Activated CD8-positive, alpha-beta memory T cell treated with anti-CD3 and anti-CD28 coated beads, Interleukin-2, amount 10 ng/mL, durations not matched to agents 7 days and 5 days (primary cell): Measurements from ENCODE around the gene DPYSL4. TPM values are rescaled to one million over a fixed set of nuclear protein-coding genes. Genes with fewer than 3 reads are reported as not detected.

Experiments
- ATAC-seq: fragments of 150-1000 bp; cut with Tn5 transposase; one replicate; pipeline ENCODE4 v1.10.0; 2021; ENCODE audit warnings: moderate library complexity
- CTCF ChIA-PET: fragments of 350-600 bp; sonication (Branson Sonifier 250); formaldehyde crosslinking; loops from one replicate; lab custom pipeline; 2021; ENCODE audit warnings: antibody characterized with exemption; lab: Charles Lee
- DNase-seq: peaks from one replicate; pipeline ENCODE4 v3.0.0-alpha.2; 2020
- H3K27ac Mint-ChIP-seq: one replicate; pipeline ENCODE4 v1.8.0; 2021; ENCODE audit warnings: mild to moderate bottlenecking, mixed read lengths
- H3K27me3 Mint-ChIP-seq: one replicate; pipeline ENCODE4 v1.8.0; 2021; ENCODE audit warnings: mixed read lengths
- H3K36me3 Mint-ChIP-seq: one replicate; pipeline ENCODE4 v1.8.0; 2021; ENCODE audit warnings: mild to moderate bottlenecking, mixed read lengths
- H3K4me1 Mint-ChIP-seq: one replicate; pipeline ENCODE4 v1.8.0; 2021; ENCODE audit warnings: mixed read lengths
- H3K4me3 Mint-ChIP-seq: one replicate; pipeline ENCODE4 v1.8.0; 2021; ENCODE audit warnings: mild to moderate bottlenecking, moderate library complexity, mixed read lengths
- H3K9me3 Mint-ChIP-seq: one replicate; pipeline ENCODE4 v1.8.0; 2022; ENCODE audit warnings: low read depth, mixed read lengths
- total RNA-seq, 2 experiments: library from RNA; stranded (reverse); gene quantifications; one replicate each; pipeline ENCODE4 v1.2.3, GENCODE V29; 2021

DPYSL4 gene
- total RNA-seq, 2 experiments from 2014 or later, result 1.5 to 2.6 TPM

DNA sequence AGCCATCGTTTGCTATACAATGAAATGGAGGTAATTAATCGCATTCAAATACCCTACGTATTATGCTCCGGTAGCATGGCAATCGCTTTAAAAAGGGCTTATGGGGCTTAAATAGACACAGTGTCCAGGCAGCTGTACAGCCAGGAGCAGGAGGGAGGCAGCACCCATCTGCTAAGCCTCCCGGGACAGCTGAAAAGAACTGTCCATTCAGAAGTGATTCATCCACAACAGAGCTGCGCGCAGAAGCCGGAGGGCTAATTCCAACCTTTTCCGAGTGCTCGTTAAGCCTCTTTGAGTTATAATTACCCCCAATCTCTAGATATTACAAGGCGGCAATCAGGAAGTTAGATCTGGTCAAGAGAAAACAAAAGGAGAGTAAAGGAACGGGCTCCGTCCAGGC lies 58.3 kb downstream of the DPYSL4 start:
- Mint-ChIP-seq H3K36me3 (no peaks in the 10 kb centered on the region), H3K27me3 (no peaks in the 10 kb centered on the region), H3K4me1 (no peaks in the 10 kb centered on the region), H3K4me3 (no peak overlapping the region), H3K27ac (no peak overlapping the region), H3K9me3 (no peaks in the 10 kb centered on the region)
- DNase-seq (no peak), ATAC-seq (no peak)
- CTCF ChIA-PET, result no interaction called here

GRCh38 chr10:132246296-132246695 lies 59.5 kb downstream of the DPYSL4 start:
- DNase-seq, result no peak
- H3K4me3 Mint-ChIP-seq, result no peak overlapping the region
- no peaks in the 10 kb centered on the region for H3K27me3 Mint-ChIP-seq
- no peaks in the 10 kb centered on the region for H3K4me1 Mint-ChIP-seq
- CTCF ChIA-PET, result no interaction called here
- ATAC-seq, result no peak
- H3K36me3 Mint-ChIP-seq, result no peaks in the 10 kb centered on the region
- H3K27ac Mint-ChIP-seq, result no peak overlapping the region
- no peaks in the 10 kb centered on the region for H3K9me3 Mint-ChIP-seq

- H3K9me3 Mint-ChIP-seq, result no peaks in the 10 kb centered on the region
- H3K4me3 Mint-ChIP-seq, result no peak overlapping the region
- DNase-seq (no peak), ATAC-seq (no peak)
- H3K36me3 Mint-ChIP-seq, result no peaks in the 10 kb centered on the region
- H3K27ac Mint-ChIP-seq, result no peak overlapping the region
- CTCF ChIA-PET, result interaction anchor here (0.6 kb wide), 1 partner anchor 364 kb away, joined by 4 read pairs; no protein-coding TSS in a partner anchor
- no peaks in the 10 kb centered on the region for H3K4me1 Mint-ChIP-seq
- H3K27me3 Mint-ChIP-seq, result no peaks in the 10 kb centered on the region
Observed at GRCh38 chr10:132247943-132248342, 61.2 kb downstream of the DPYSL4 start.

DNA sequence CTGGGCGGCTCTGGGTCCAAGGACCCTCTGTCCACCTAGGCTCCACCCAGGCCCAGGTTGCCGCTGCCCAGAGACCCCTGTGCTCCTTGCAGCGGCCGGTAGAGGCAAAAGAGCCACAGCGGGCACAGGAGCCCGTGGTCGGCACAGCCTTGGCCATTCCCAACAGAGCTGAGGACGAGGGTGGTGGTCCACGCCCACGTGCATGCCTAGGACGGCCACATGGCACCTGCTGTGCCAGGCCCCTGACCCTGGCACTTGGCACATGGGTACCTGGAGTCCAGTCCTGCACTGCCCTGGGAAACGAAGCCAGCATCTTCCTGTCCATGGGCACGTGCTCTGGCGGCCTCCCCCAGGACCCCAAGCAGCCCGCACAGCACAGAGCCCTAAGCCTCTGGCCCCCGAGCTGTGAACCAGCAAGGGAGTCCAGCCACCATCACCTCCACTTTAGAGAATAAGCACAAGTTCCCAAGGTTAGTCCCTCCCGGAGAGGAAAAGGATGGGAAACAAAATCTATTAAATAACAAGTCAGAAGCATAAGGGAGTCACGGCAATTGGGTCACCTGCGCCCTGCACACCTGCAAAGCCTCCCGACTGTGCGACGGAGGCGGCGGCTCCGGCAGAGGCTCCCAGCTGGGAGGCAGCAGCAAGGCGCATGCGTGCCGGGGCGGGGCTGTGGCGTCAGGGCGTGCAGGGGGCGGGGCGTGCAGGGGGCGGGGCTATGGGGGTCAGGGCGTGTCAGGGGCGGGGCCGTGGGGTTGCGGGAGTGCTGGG lies 61.9 kb downstream of the DPYSL4 start:
- peak; percentile 59 for DNase-seq
- CTCF ChIA-PET, result no interaction called here
- Mint-ChIP-seq H3K4me3 (no peak overlapping the region), H3K27me3 (no peaks in the 10 kb centered on the region), H3K36me3 (no peaks in the 10 kb centered on the region), H3K27ac (no peak overlapping the region), H3K4me1 (no peaks in the 10 kb centered on the region), H3K9me3 (no peaks in the 10 kb centered on the region)
- peak; percentile 65 for ATAC-seq

GRCh38 chr10:132249226-132249724 lies 62.5 kb downstream of the DPYSL4 start:
- Mint-ChIP-seq H3K27me3 (no peaks in the 10 kb centered on the region), H3K27ac (no peak overlapping the region), H3K4me1 (no peaks in the 10 kb centered on the region), H3K4me3 (no peak overlapping the region), H3K9me3 (no peaks in the 10 kb centered on the region), H3K36me3 (no peaks in the 10 kb centered on the region)
- CTCF ChIA-PET, result no interaction called here
- no peak for DNase-seq
- no peak for ATAC-seq

DNA sequence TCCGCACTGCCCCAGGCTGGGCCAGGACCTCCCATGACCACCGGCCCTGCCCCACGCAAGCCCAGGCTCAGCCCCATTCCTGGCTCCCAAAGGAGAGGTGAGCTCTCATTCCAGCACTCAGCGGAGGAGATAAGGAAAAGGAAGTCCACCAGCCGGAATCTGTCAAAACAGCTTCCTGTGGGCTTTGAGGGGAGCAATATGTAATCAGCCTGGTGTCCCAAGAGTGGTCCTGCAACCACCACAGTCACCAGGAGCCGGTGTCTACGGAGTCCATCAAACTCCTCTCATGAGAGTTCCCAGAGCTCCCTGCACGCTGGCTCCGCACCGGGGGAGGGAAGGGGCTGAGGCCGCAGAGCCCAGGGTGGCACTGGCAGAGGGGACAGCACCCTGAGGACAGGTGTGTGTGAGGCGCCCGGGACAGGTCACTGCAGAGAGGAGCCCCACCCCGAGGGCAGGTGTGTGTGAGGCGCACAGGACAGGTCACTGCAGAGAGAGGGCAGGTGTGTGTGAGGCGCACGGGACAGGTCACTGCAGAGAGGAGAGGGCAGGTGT lies 63.2 kb downstream of the DPYSL4 start:
- DNase-seq (no peak), ATAC-seq (no peak)
- H3K27ac Mint-ChIP-seq, result no peak overlapping the region
- H3K27me3 Mint-ChIP-seq, result no peaks in the 10 kb centered on the region
- CTCF ChIA-PET, result no interaction called here
- H3K36me3 Mint-ChIP-seq, result no peaks in the 10 kb centered on the region
- no peaks in the 10 kb centered on the region for H3K4me1 Mint-ChIP-seq
- H3K4me3 Mint-ChIP-seq, result no peak overlapping the region
- H3K9me3 Mint-ChIP-seq, result no peaks in the 10 kb centered on the region

DNA sequence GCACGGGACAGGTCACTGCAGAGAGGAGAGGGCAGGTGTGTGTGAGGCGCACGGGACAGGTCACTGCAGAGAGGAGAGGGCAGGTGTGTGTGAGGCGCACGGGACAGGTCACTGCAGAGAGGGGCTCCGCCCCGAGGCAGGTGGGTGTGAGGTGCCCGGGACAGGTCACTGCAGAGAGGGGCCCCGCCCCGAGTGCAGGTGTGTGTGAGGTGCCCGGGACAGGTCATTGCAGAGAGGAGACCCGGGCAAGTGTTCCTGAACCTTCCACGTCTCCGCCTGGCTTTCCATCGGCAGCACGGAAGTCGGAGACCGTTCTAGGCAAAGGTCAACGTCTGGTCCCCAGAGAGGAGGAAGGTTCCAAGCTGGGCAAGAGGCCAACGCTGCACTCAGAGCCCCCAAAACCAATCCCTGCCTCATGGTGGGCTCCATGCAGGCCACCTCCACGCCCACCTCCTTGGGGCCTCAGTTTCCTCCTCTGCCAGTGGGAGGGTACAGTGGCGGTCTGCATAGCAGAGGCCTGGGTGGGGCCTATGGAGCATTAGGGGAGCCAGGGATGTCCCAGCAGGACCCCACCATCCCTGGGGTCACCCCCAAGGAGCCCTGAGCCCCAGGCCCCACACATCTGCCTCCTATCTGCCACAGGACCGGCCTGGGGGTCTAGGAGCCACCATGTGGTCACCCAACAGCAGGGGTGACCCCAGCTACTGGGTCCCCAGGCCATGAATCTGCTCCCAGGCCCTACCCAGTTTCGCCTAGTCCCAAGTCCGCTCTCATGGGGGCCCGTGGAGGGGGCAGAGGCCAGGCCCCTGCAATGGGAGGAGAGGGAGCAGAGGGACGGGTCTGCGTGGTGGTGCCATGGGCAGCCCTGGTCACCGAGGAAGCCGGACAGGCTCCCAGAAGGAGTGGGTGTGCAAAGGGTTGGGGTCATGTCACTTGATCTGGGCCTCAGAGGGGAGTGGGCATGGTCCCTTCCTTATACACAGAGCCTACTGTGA lies 64.0 kb downstream of the DPYSL4 start:
- CTCF ChIA-PET, result no interaction called here

DNA sequence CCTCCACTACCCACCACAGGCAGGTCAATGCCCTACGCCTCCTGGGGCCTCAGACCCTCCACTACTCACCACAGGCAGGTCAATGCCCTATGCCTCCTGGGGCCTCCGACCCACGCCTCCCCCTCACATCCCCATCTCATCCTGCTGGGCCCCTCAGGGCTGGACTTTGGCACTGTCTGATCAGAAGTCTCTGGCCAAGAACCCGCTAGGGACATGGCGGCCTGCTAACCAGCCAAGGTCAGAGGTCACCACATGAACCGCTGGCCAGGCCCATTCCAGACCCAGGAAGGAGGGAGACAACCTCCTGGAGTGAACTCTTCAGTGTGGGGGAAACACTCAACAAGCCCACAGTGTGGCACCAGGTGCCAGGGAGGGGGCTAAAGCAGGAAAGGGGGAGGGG lies 65.2 kb downstream of the DPYSL4 start:
- Mint-ChIP-seq H3K9me3 (no peaks in the 10 kb centered on the region), H3K4me3 (no peak overlapping the region), H3K4me1 (peaks cover 12% of the 10 kb centered on the region), H3K27me3 (no peaks in the 10 kb centered on the region), H3K36me3 (no peaks in the 10 kb centered on the region), H3K27ac (no peak overlapping the region)
- DNase-seq (no peak), ATAC-seq (no peak)
- CTCF ChIA-PET, result no interaction called here

More for the DNA sequence above, 64.0 kb downstream of the DPYSL4 start:
- no peak overlapping the region for H3K27ac Mint-ChIP-seq
- ATAC-seq, result no peak
- H3K27me3 Mint-ChIP-seq, result no peaks in the 10 kb centered on the region
- H3K9me3 Mint-ChIP-seq, result no peaks in the 10 kb centered on the region
- H3K4me3 Mint-ChIP-seq, result no peak overlapping the region
- DNase-seq, result no peak
- no peaks in the 10 kb centered on the region for H3K36me3 Mint-ChIP-seq
- peaks cover 5% of the 10 kb centered on the region for H3K4me1 Mint-ChIP-seq

GRCh38 chr10:132252412-132252811 lies 65.7 kb downstream of the DPYSL4 start:
- no peak overlapping the region for H3K27ac Mint-ChIP-seq
- no peaks in the 10 kb centered on the region for H3K27me3 Mint-ChIP-seq
- H3K9me3 Mint-ChIP-seq, result no peaks in the 10 kb centered on the region
- ATAC-seq (no peak), DNase-seq (no peak)
- H3K36me3 Mint-ChIP-seq, result no peaks in the 10 kb centered on the region
- H3K4me3 Mint-ChIP-seq, result no peak overlapping the region
- CTCF ChIA-PET, result no interaction called here
- H3K4me1 Mint-ChIP-seq, result peaks cover 14% of the 10 kb centered on the region

- no peak overlapping the region for H3K4me3 Mint-ChIP-seq
- no peaks in the 10 kb centered on the region for H3K36me3 Mint-ChIP-seq
- H3K27ac Mint-ChIP-seq, result no peak overlapping the region
- DNase-seq (no peak), ATAC-seq (no peak)
- CTCF ChIA-PET, result no interaction called here
- no peaks in the 10 kb centered on the region for H3K9me3 Mint-ChIP-seq
- no peaks in the 10 kb centered on the region for H3K27me3 Mint-ChIP-seq
- peaks cover 14% of the 10 kb centered on the region for H3K4me1 Mint-ChIP-seq
Observed at GRCh38 chr10:132253092-132253687, 66.4 kb downstream of the DPYSL4 start.

GRCh38 chr10:132254841-132255240 lies 68.1 kb downstream of the DPYSL4 start:
- CTCF ChIA-PET, result no interaction called here
- Mint-ChIP-seq H3K4me3 (no peak overlapping the region), H3K27ac (no peak overlapping the region), H3K27me3 (no peaks in the 10 kb centered on the region), H3K9me3 (no peaks in the 10 kb centered on the region), H3K4me1 (peaks cover 14% of the 10 kb centered on the region), H3K36me3 (no peaks in the 10 kb centered on the region)
- no peak for DNase-seq
- no peak for ATAC-seq
